ENCODE results near the gene CLSTN1.
A peak's percentile ranks its signal among the peaks of the same experiment; 100 is the strongest.

The CLSTN1 gene

GRCh38 chr1:9710037-9710436 lies 113.7 kb downstream of the CLSTN1 start:
- DNase-seq: no peak

GRCh38 chr1:9706178-9706577 lies 117.6 kb downstream of the CLSTN1 start:
- no peak for DNase-seq

- DNase-seq: no peak
These were observed 118.2 kb downstream of the CLSTN1 start for GRCh38 chr1:9705337-9706093.

GRCh38 chr1:9703681-9704080 lies 120.1 kb downstream of the CLSTN1 start:
- DNase-seq: no peak

GRCh38 chr1:9703165-9703509 lies 120.6 kb downstream of the CLSTN1 start:
- DNase-seq: no peak

GRCh38 chr1:9701665-9702064 lies 122.1 kb downstream of the CLSTN1 start:
- DNase-seq: no peak

- DNase-seq: no peak
These were observed 123.4 kb downstream of the CLSTN1 start for GRCh38 chr1:9700340-9700739.

- DNase-seq: no peak
These were observed 124.4 kb downstream of the CLSTN1 start for GRCh38 chr1:9699361-9699760.

- DNase-seq: no peak
These were observed 127.0 kb downstream of the CLSTN1 start for GRCh38 chr1:9696793-9697192.

GRCh38 chr1:9691691-9692090 lies 132.1 kb downstream of the CLSTN1 start:
- DNase-seq: no peak

GRCh38 chr1:9691108-9691445 lies 132.7 kb downstream of the CLSTN1 start:
- DNase-seq: no peak

- DNase-seq: no peak
These were observed 133.2 kb downstream of the CLSTN1 start for GRCh38 chr1:9690440-9691107.

GRCh38 chr1:9689971-9690381 lies 133.8 kb downstream of the CLSTN1 start:
- DNase-seq: no peak

GRCh38 chr1:9689011-9689706 lies 134.6 kb downstream of the CLSTN1 start:
- DNase-seq: peak; percentile 80

- no peak for DNase-seq
These were observed 135.2 kb downstream of the CLSTN1 start for GRCh38 chr1:9688599-9688998.

GRCh38 chr1:9687874-9688582 lies 135.7 kb downstream of the CLSTN1 start:
- DNase-seq: peak; percentile 47

- peak; percentile 82 for DNase-seq
These were observed 136.5 kb downstream of the CLSTN1 start for GRCh38 chr1:9687120-9687873.

- DNase-seq: no peak
These were observed 139.0 kb downstream of the CLSTN1 start for GRCh38 chr1:9684801-9685200.

- DNase-seq: no peak
These were observed 142.9 kb downstream of the CLSTN1 start for GRCh38 chr1:9680828-9681227.

GRCh38 chr1:9680091-9680490 lies 143.7 kb downstream of the CLSTN1 start:
- no peak for DNase-seq
